Measurements from ENCODE around the gene NT5C3B. TPM values are rescaled to one million over a fixed set of nuclear protein-coding genes. Genes with fewer than 3 reads are reported as not detected.

The NT5C3B gene
- total and polyA plus RNA-seq, 2 experiments from 2014 or later, result 59.3 to 69.8 TPM

- peaks cover 23% of the 10 kb centered on the region for H3F3A ChIP-seq (ENCODE audit: insufficient read depth)
- no peak overlapping the region for H3K9ac ChIP-seq
- WGBS, 2 experiments (ENCODE audit: low coverage in 1 of 2, low lambda C conversion rate in 2 of 2, missing lambda C conversion rate in 2 of 2), result 90 to 93% methylated on average over 12 of the region's 12 CpGs
- peaks cover 9% of the 10 kb centered on the region; the same call in 1 of the 2 replicates for H3K36me3 ChIP-seq (ENCODE audit: low read depth)
- H3K9me3 ChIP-seq (ENCODE audit: low read depth), result no peaks in the 10 kb centered on the region
- in situ Hi-C loops (cut with MboI), result no loop called here
- no peak for DNase-seq
- no peak overlapping the region for H3K4me3 ChIP-seq
- no peaks in the 10 kb centered on the region for H4K20me1 ChIP-seq (ENCODE audit: insufficient read depth)
- H3K79me2 ChIP-seq (ENCODE audit: insufficient read depth), result peaks cover 12% of the 10 kb centered on the region
- no peak overlapping the region for H3K27ac ChIP-seq
- no peaks in the 10 kb centered on the region for H3K4me1 ChIP-seq (ENCODE audit: insufficient read depth)
- H2AFZ ChIP-seq, result no peak overlapping the region
- H3K4me2 ChIP-seq (ENCODE audit: unreplicated experiment), result no peak overlapping the region
- H3K9me2 ChIP-seq (ENCODE audit: insufficient read depth), result no peaks in the 10 kb centered on the region
- no peak for TF ChIP-seq EZH2phosphoT487 (IDR thresholded peaks at IDR 0.05; ENCODE audit: insufficient read depth, low read depth)
- no peak for TF ChIP-seq EZH2 (IDR thresholded peaks at IDR 0.05; ENCODE audit: insufficient read depth, poor library complexity, severe bottlenecking)
- no peaks in the 10 kb centered on the region for H3K27me3 ChIP-seq (replicated peaks; ENCODE audit: insufficient read depth)
These were observed 13.6 kb downstream of the NT5C3B start for GRCh38 chr17:41822216-41823140.

GRCh38 chr17:41821776-41822175 lies 14.3 kb downstream of the NT5C3B start:
- Histone ChIP-seq H3K79me2 (ENCODE audit: insufficient read depth) (peaks cover 19% of the 10 kb centered on the region), H2AFZ (no peak overlapping the region), H3K27me3 (replicated peaks; ENCODE audit: insufficient read depth) (no peaks in the 10 kb centered on the region), H3F3A (ENCODE audit: insufficient read depth) (peaks cover 23% of the 10 kb centered on the region), H3K4me2 (ENCODE audit: unreplicated experiment) (no peak overlapping the region), H3K4me1 (ENCODE audit: insufficient read depth) (no peaks in the 10 kb centered on the region), H3K9ac (no peak overlapping the region), H3K9me3 (ENCODE audit: low read depth) (no peaks in the 10 kb centered on the region), H3K4me3 (no peak overlapping the region), H4K20me1 (ENCODE audit: insufficient read depth) (peaks cover 3% of the 10 kb centered on the region; the same call in 1 of the 2 replicates), H3K9me2 (ENCODE audit: insufficient read depth) (no peaks in the 10 kb centered on the region), H3K27ac (no peak overlapping the region), H3K36me3 (ENCODE audit: low read depth) (peaks cover 13% of the 10 kb centered on the region; the same call in 1 of the 2 replicates)
- in situ Hi-C loops (cut with MboI), result no loop called here
- 91 to 100% methylated on average over 5 to 14 of the region's 14 CpGs for WGBS, 2 experiments (ENCODE audit: low coverage in 1 of 2, low lambda C conversion rate in 2 of 2, missing lambda C conversion rate in 2 of 2)
- DNase-seq, result no peak
- TF ChIP-seq EZH2 (IDR thresholded peaks at IDR 0.05; ENCODE audit: insufficient read depth, poor library complexity, severe bottlenecking) (no peak), EZH2phosphoT487 (IDR thresholded peaks at IDR 0.05; ENCODE audit: insufficient read depth, low read depth) (no peak)

DNA sequence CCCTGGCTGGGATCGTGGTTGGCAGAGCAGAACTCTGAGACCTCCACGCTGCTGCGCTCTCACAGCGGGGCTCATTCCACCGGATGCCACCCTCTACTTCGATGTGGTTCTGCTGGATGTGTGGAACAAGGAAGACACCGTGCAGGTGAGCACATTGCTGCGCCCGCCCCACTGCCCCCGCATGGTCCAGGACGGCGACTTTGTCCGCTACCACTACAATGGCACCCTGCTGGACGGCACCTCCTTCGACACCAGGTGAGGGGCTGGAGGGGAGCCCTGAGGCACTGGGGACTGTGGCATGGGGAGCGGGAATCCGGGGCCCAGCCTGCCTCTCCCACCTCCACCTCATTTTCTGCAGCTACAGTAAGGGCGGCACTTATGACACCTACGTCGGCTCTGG lies 18.0 kb downstream of the NT5C3B start:
- TF ChIP-seq EZH2phosphoT487 (IDR thresholded peaks at IDR 0.05; ENCODE audit: insufficient read depth, low read depth) (no peak), EZH2 (IDR thresholded peaks at IDR 0.05; ENCODE audit: insufficient read depth, poor library complexity, severe bottlenecking) (no peak)
- Histone ChIP-seq H3K4me3 (no peak overlapping the region), H3K27ac (no peak overlapping the region), H3K36me3 (ENCODE audit: low read depth) (peaks cover 13% of the 10 kb centered on the region; the same call in 1 of the 2 replicates), H3K27me3 (replicated peaks; ENCODE audit: insufficient read depth) (no peaks in the 10 kb centered on the region), H2AFZ (no peak overlapping the region), H4K20me1 (ENCODE audit: insufficient read depth) (peaks cover 9% of the 10 kb centered on the region; the same call in 1 of the 2 replicates), H3K9ac (no peak overlapping the region), H3K9me2 (ENCODE audit: insufficient read depth) (no peaks in the 10 kb centered on the region), H3K79me2 (ENCODE audit: insufficient read depth) (peaks cover 56% of the 10 kb centered on the region), H3K4me2 (ENCODE audit: unreplicated experiment) (no peak overlapping the region), H3F3A (ENCODE audit: insufficient read depth) (peaks cover 17% of the 10 kb centered on the region; the same call in 1 of the 2 replicates), H3K4me1 (ENCODE audit: insufficient read depth) (peaks cover 15% of the 10 kb centered on the region), H3K9me3 (ENCODE audit: low read depth) (no peaks in the 10 kb centered on the region)
- WGBS, 2 experiments (ENCODE audit: low coverage in 1 of 2, low lambda C conversion rate in 2 of 2, missing lambda C conversion rate in 2 of 2), result 93 to 94% methylated on average over 15 to 20 of the region's 20 CpGs
- in situ Hi-C loops (cut with MboI), result no loop called here
- no peak for DNase-seq

GRCh38 chr17:41816637-41817320 lies 19.3 kb downstream of the NT5C3B start:
- H3K9me3 ChIP-seq (ENCODE audit: low read depth), result no peaks in the 10 kb centered on the region
- H3K4me1 ChIP-seq (ENCODE audit: insufficient read depth), result peaks cover 15% of the 10 kb centered on the region
- no peaks in the 10 kb centered on the region for H3K9me2 ChIP-seq (ENCODE audit: insufficient read depth)
- H3K27ac ChIP-seq, result no peak overlapping the region
- peaks cover 13% of the 10 kb centered on the region; the same call in 1 of the 2 replicates for H3K36me3 ChIP-seq (ENCODE audit: low read depth)
- 92 to 96% methylated on average over 23 of the region's 23 CpGs for WGBS, 2 experiments (ENCODE audit: low coverage in 1 of 2, low lambda C conversion rate in 2 of 2, missing lambda C conversion rate in 2 of 2)
- no peak overlapping the region for H2AFZ ChIP-seq
- in situ Hi-C loops (cut with MboI), result no loop called here
- no peak for DNase-seq
- no peak for TF ChIP-seq EZH2phosphoT487 (IDR thresholded peaks at IDR 0.05; ENCODE audit: insufficient read depth, low read depth)
- no peak for TF ChIP-seq EZH2 (IDR thresholded peaks at IDR 0.05; ENCODE audit: insufficient read depth, poor library complexity, severe bottlenecking)
- peaks cover 9% of the 10 kb centered on the region; the same call in 1 of the 2 replicates for H4K20me1 ChIP-seq (ENCODE audit: insufficient read depth)
- no peak overlapping the region for H3K4me2 ChIP-seq (ENCODE audit: unreplicated experiment)
- H3K27me3 ChIP-seq (replicated peaks; ENCODE audit: insufficient read depth), result no peaks in the 10 kb centered on the region
- no peak overlapping the region for H3K9ac ChIP-seq
- H3F3A ChIP-seq (ENCODE audit: insufficient read depth), result 0 out of 2 replicates have a peak, but pooled peaks cover 9% of the 10 kb centered on the region
- peaks cover 61% of the 10 kb centered on the region for H3K79me2 ChIP-seq (ENCODE audit: insufficient read depth)
- no peak overlapping the region for H3K4me3 ChIP-seq

Data from GM23248 (cell line).